GOT3 (cell line): Measurements from ENCODE around the gene MTCL1.

ENCODE experiments used
- DNase-seq: peaks from one replicate; lab custom pipeline; 2025; ENCODE audit warnings: mixed read lengths; lab: John Stamatoyannopoulos, UW

Gene MTCL1

DNA sequence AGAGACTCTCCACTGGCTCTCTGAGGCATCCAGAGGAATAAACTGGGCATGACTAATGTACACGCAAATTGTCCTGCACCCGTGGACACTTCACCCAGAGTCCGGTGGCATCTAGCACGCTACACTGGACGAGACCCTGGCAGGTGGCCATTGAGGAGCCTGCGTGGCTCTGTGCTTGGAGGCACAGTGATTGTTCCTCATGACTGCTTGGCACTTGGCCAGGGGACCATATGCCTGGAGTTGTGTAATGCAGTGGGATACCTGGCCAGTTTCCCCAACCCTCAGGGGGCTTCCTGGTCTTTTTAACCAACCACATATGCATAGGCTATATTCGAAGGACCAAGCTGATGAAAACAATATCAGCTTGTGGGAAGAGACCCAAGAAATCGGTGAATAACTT, 66.6 kb downstream of the MTCL1 start:
- no peak for DNase-seq

DNA sequence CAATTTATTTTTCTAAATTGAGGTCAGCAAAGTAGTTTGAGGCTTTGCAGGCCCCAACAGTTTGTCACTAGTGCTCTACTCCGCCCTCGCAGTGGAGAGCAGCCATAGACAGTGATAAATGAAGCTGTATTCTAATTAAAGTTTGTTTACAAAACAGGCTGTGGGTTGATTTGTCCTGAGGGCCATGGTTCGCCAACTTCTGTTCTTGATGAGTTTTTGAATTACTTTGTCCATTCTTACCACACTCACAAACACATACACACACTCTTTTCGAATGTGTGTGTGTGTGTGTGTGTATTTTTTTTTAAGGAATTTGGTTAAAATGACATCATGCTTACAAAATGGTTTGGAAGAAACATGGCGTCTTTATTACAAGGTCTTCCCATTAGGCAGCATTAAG, 68.6 kb downstream of the MTCL1 start:
- no peak for DNase-seq

- DNase-seq, result no peak
These were observed 70.9 kb downstream of the MTCL1 start for GRCh38 chr18:8776013-8776943.

GRCh38 chr18:8777846-8778245, 72.5 kb downstream of the MTCL1 start:
- no peak for DNase-seq

GRCh38 chr18:8778386-8778785, 73.0 kb downstream of the MTCL1 start:
- no peak for DNase-seq

DNA sequence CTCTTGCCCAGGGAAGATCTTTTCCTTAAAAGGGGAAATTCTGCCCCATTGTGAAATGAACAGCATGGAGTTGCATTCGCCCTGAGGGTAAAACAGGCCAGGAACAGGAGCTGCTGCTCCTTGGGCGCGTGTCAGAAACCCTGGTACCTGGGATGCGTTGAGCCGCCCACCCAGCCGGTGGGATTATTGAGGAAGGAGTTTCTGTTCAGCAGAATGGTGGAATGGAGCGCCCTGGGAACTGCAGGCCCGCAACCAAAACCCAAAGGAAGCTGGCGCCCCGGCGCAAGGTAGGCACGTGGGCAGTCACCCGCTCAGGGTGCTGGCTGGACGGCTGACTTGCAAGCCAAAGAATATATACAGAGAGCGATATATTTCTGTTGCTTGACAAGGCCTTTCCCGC, 73.5 kb downstream of the MTCL1 start:
- no peak for DNase-seq

DNA sequence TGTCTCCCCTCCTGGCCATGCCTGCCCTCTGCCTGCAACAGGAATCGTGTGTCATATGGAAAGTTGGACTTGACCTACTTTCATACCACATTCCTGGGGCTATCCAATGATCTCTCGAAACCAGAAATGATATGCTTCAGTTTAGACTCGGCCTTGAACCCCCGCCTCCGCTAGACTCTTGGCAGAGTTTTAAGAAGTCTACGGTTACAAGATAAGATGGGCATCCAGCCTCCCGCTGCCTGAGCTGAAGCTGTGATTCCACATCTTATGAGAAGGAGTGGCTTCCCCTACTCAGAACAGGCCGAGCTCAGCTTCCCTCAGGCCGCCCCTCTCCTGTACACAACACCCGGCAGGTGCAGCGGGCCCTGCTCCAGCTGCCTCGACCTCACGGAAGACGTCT, 73.9 kb downstream of the MTCL1 start:
- no peak for DNase-seq

- DNase-seq, result no peak
These were observed 74.9 kb downstream of the MTCL1 start for GRCh38 chr18:8780227-8780626.

DNA sequence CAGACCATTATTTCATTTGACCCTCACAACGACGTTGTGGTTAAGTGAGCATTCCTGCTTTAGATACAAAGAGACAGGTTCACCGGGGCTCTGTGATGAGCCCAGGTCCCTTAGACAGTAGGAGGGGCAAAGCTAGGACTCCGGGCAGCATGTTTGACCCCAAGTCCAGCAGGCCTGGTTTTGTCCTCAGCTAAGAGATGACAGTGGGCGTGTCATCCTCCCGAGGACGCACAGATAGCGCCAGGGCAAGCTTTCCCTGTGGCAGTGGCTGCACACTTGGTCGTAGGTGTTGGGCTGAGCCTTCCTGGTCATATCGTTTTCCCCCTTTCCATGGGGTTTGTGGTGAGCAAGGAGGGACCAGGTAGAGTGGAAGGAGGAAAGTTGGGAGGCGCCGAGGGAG, 76.3 kb downstream of the MTCL1 start:
- DNase-seq, result no peak

GRCh38 chr18:8783335-8783993, 78.1 kb downstream of the MTCL1 start:
- DNase-seq, result no peak

GRCh38 chr18:8783994-8784530, 78.7 kb downstream of the MTCL1 start:
- DNase-seq, result no peak

GRCh38 chr18:8785261-8785660, 79.9 kb downstream of the MTCL1 start:
- DNase-seq, result no peak

DNA sequence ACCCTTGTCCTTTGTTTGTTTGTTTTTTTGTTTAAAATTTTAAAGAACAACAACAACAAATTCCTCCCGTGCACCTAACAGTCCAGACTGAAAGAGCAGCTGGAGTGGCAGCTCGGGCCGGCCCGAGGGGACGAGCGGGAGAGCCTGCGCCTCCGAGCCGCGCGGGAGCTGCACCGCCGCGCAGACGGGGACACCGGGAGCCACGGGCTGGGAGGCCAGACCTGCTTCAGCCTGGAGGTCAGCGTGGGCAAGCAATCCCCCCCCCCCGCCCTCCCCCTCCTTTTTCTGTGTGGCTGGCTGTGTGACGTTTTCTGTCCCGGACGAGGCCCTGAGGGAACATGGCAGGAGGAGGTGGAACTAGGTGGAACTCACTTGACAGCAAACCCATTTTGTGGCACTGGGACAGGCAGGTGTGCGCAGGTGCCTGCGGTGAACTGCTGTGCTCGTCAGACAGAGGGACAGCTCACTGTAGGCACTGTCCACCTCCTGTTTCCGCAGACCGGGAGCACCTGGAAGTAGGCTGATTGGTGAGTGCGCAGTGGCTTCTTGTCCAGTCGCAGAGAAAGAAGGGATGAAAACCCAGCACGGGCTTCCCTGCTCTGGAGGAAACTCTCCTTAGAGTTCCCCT, 80.6 kb downstream of the MTCL1 start:
- no peak for DNase-seq

DNA sequence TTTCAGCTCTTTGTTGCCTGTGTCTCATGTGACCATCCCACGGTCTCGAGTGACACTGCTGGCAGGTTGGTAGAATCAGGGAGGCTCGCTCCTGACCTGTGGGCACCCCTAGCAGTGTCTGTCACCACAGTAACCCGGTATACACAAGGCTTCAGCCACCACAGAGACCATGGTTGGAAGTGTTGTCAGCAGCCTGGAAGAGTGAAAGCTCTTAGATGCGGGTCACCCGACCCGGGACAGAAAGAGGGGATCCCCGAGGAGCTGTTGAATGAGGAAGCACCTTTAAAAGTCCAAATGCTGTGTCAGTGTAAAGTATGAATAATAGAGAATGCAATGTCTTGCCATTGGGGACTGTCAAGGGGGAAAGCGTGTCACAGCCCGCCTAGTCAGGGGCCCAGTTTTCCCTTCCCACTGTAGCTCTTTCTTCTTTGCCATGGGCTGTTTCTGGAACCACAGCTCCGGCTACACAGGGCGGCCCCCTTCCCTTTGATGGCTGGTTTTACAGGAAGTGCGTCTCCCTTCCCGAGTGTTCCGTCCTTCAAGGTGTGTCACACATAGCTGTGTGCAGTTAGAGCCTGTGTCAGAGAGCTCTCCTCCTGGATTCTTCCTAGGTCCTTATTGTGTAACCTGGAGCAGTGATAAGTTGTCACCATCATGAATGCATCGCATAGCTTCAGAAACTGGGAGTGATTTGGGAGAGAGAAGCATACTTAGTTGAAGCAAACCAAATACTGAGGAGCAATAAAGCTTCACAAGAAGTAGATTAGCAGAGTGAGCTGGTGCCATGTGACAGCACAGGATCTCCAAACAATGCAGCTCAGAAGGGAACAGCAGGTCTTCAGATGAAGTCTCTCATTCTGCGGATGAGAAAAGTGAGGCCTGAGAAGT, 81.4 kb downstream of the MTCL1 start:
- DNase-seq, result no peak

GRCh38 chr18:8787371-8787670, 82.0 kb downstream of the MTCL1 start:
- DNase-seq, result no peak

GRCh38 chr18:8787794-8788193, 82.4 kb downstream of the MTCL1 start:
- no peak for DNase-seq

DNA sequence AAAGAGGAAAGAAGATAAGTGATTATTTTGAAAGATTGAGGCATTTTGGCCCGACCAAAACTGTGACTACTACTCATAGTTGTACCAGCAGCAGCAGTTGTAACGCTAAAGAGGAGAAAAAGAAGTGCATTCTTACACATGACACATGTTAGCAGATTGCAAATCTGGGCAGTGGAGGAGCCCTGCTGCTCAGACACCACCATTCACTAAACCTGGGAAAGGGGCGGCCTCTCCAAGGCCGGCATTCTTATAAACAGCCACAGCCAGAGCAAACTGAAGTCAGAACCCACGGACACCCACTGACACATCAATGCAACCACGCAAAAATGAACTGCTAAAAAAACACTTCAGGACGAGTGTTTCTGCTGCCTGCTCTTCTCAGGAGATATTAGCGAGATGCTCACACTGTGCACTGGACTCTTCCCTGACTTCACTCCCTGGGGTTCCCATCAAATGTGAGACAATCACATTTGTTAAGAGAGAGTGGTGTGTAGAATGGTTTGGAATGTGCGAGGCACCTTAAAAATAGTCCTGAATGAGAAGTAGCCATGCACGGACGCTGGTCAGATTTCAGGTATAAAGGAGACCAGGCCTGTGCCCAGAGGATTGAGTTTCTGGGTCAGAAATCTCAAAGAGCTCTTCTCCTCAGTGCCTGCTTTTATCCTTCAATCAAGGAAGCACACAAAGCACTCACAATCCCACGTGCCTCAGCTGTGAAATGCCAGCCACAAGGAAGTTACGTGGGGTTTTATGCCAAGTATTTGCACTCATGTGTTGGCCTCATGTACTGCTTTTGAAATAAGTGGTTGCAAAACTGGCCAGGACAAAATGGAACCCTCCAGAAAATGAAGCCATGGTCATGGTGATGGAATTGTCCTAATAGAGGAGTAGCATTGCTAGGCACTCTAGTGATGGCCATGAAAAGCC, 83.4 kb downstream of the MTCL1 start:
- DNase-seq, result no peak

DNA sequence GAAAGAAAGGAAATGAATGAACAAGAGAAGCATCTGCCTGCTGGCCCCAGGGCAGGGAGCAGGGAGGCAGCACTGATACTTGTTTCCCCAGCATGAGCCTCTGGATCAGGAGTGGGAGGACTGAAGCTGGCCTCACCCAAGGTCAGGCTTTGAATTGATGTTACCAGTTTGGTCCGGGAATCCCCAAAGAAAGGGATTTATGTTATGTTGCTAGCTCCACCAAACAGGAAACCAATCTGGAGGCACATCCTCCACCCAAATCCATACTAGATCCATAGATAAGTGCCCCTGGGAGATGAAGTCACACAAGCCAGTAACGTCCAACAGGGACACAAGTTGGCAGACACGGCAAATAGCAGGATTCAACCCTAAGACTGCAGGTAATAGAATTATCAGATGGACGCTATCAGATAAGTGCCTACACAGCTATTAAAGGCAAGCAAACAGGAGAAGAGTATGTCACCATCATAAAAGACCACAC, 85.9 kb downstream of the MTCL1 start:
- no peak for DNase-seq

DNA sequence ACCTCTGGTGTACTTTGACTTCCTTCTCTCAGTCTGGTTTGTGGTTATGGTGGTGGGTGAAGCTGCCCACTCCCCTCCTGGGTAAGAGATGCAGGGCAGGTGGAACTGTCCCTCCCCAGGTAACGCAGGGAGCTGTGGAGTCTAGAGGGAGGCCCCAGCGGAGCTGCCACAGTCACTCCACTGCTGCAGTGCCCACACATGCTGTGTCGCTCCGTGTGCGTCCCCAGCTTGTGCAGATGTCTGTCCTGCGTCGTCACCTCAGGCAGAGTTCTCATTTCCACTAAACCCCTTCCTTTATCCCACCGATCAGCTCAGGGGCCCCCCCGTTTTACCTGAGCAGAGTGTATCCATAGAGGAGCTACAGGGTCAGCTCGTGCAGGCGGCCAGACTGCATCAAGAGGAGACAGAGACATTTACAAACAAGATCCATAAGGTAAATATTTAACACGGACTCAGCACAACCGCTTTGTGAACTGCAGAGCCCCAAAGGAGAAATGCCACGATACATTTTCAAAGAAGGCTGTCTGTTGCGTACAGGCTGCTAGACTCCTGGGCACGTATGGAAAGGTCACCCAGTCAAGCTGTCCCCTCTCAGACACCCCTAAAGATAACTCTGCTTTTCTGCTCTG, 87.4 kb downstream of the MTCL1 start:
- DNase-seq, result no peak
